DMS114 treated with DMSO at 0.1 percent for 48 hours (cell line): ENCODE measurements around the gene EGFL7.

Experiments
- DNase-seq: peaks from one replicate; lab custom pipeline; 2025; ENCODE audit not compliant: unreplicated experiment; lab: John Stamatoyannopoulos, UW

The EGFL7 gene

GRCh38 chr9:136671646-136672430, 9.1 kb downstream of the EGFL7 start:
- no peak for DNase-seq

GRCh38 chr9:136672431-136673087, 9.8 kb downstream of the EGFL7 start:
- no peak for DNase-seq

GRCh38 chr9:136673088-136673974, 10.6 kb downstream of the EGFL7 start:
- no peak for DNase-seq

- no peak for DNase-seq
Observed at GRCh38 chr9:136673975-136674785, 11.5 kb downstream of the EGFL7 start.

- no peak for DNase-seq
Observed at GRCh38 chr9:136674786-136675349, 12.2 kb downstream of the EGFL7 start.

GRCh38 chr9:136675477-136676296, 13.0 kb downstream of the EGFL7 start:
- no peak for DNase-seq

- no peak for DNase-seq
Observed at GRCh38 chr9:136676297-136676794, 13.6 kb downstream of the EGFL7 start.

- no peak for DNase-seq
Observed at GRCh38 chr9:136676920-136677686, 14.4 kb downstream of the EGFL7 start.

GRCh38 chr9:136678034-136678433, 15.3 kb downstream of the EGFL7 start:
- DNase-seq = no peak

- no peak for DNase-seq
Observed at GRCh38 chr9:136678624-136679023, 15.9 kb downstream of the EGFL7 start.

GRCh38 chr9:136679431-136679941, 16.8 kb downstream of the EGFL7 start:
- DNase-seq = no peak

GRCh38 chr9:136681029-136681428, 18.3 kb downstream of the EGFL7 start:
- no peak for DNase-seq

- DNase-seq = no peak
Observed at GRCh38 chr9:136681945-136682699, 19.4 kb downstream of the EGFL7 start.

GRCh38 chr9:136682710-136683109, 20.0 kb downstream of the EGFL7 start:
- no peak for DNase-seq

GRCh38 chr9:136683173-136683745, 20.5 kb downstream of the EGFL7 start:
- no peak for DNase-seq

GRCh38 chr9:136683755-136684154, 21.0 kb downstream of the EGFL7 start:
- DNase-seq = no peak

- DNase-seq = no peak
Observed at GRCh38 chr9:136684339-136684738, 21.6 kb downstream of the EGFL7 start.
